Measurements from ENCODE around the gene LMO7. TPM values are rescaled to one million over a fixed set of nuclear protein-coding genes. Genes with fewer than 3 reads are reported as not detected.

The LMO7 gene
- total and polyA plus RNA-seq, 2 of the 13 experiments (the other 11 are each of a cell fraction or from before 2014, with no cell fraction given): 34.0 to 121 TPM

DNA sequence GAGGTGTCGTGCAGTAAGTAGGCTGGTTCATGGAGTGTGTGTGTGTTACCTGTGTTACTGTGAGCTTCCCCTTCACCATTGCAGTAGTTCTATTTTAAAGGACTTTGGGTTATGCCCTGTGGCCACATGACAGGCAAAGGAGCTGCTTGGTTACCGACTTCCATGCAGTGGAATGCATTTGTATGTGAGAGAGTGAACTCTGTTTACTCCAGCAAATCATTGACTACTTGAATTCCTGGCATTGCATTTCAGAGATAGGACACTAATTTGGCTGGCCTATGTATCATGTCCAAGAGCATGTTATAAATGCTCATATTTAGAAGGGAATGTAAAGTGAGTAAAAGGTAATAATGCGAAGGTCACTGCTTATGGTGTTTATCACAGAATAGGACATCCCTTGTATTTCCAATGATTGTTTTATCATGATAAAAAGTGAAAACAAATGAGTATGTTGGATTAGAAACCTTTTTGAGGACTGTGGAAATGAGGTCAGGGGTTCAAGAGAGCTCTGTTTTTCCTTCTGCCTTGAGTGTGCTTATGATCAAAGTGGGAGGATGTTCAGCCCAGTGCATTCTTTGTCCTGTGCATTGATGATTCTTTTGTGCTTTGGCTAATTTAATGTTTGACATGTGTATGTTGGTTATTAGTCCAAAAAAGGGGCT is 156.5 kb downstream of the LMO7 start:
- DNase-seq (ENCODE audit: low spot score): peak; percentile 95
- ChIA-PET CTCF (ENCODE audit: low intra/inter-chr PET ratio, low total read pairs) (no interaction called here), POLR2A (interaction anchor here (0.7 to 6.7 kb wide), 5 partner anchors 9 to 158 kb away, joined by 3 to 78 read pairs (median 3); no protein-coding TSS in a partner anchor)
- Histone ChIP-seq H3K4me1 (ENCODE audit: insufficient read depth, low read length) (peaks cover 79% of the 10 kb centered on the region), H3K27ac (ENCODE audit: extremely low read length, insufficient read depth, low read length) (peak overlapping the region; percentile 86), H3K27me3 (ENCODE audit: control insufficient read depth in 1 of 2, insufficient read depth in 2 of 2, low read length in 2 of 2) (no peaks in the 10 kb centered on the region), H3K9me3 (ENCODE audit: low read length) (no peaks in the 10 kb centered on the region), H3K4me3 (replicated peaks in 1 of 3; ENCODE audit: insufficient read depth in 1 of 3, low read depth in 2 of 3, low read length in 3 of 3) (peak overlapping the region in 1 of 3 experiments; percentile 42; a peak in 1 of 6 replicates), H4K20me1 (ENCODE audit: insufficient read depth, low read length) (no peaks in the 10 kb centered on the region), H2AFZ (ENCODE audit: low read length) (no peak overlapping the region), H3K36me3 (replicated peaks in 1 of 2; ENCODE audit: control insufficient read depth in 1 of 2, insufficient read depth in 2 of 2, low read length in 2 of 2) (peaks cover 2 to 26% of the 10 kb centered on the region in 2 experiments), H3K9ac (ENCODE audit: insufficient read depth, low read depth, low read length) (peak overlapping the region; percentile 65), H3K4me2 (ENCODE audit: low read depth, low read length) (peak overlapping the region; percentile 62), H3K79me2 (ENCODE audit: insufficient read depth, low read length) (peaks cover 80% of the 10 kb centered on the region)
- peak; percentile 98 for ATAC-seq
- in situ Hi-C loops (cut with HindIII; ENCODE audit: extremely low pct_ligation_motif_present, low pct_unique_long_range_greater_than_20kb): loop anchor here (10.0 kb wide), 1 partner anchor 98 kb away; no protein-coding TSS in a partner anchor
- intact Hi-C loops (cut with micrococcal nuclease; ENCODE audit: unreplicated experiment): loop anchor here (1.0 to 5.0 kb wide), 2 partner anchors 32 to 95 kb away; no protein-coding TSS in a partner anchor
- BruUV-seq (replicated peaks): no TSS peak
- peak; percentile 98 for FAIRE-seq
- 1% methylated on average over 3 of the region's 3 CpGs for WGBS (ENCODE audit: low lambda C conversion rate)
- TF ChIP-seq ZNF772 (CRISPR knock-in tag; IDR thresholded peaks at IDR 0.05) (0 out of 2 replicates have a peak, but pooled peaks have one; percentile 49), EP300 (IDR thresholded peaks at IDR 0.05; ENCODE audit: low read depth in 2 of 2, low read length in 2 of 2) (peak; percentile 44 to 71; a peak in 3 of 4 replicates), EP300 (CRISPR knock-in tag; IDR thresholded peaks at IDR 0.05; ENCODE audit: borderline replicate concordance) (peak; percentile 57; the same call in 1 of the 2 replicates), GATAD2A (CRISPR knock-in tag; IDR thresholded peaks at IDR 0.05) (peak; percentile 85), ZMYM4 (CRISPR knock-in tag; IDR thresholded peaks at IDR 0.05) (peak; percentile 62), HNF4G (IDR thresholded peaks at IDR 0.05; ENCODE audit: borderline replicate concordance, low read depth, low read length) (peak; percentile 41; the same call in 1 of the 2 replicates), HNF4G (CRISPR knock-in tag; IDR thresholded peaks at IDR 0.05; ENCODE audit: borderline replicate concordance, low read depth) (no peak)
- TF ChIP-seq, protein P1, sequence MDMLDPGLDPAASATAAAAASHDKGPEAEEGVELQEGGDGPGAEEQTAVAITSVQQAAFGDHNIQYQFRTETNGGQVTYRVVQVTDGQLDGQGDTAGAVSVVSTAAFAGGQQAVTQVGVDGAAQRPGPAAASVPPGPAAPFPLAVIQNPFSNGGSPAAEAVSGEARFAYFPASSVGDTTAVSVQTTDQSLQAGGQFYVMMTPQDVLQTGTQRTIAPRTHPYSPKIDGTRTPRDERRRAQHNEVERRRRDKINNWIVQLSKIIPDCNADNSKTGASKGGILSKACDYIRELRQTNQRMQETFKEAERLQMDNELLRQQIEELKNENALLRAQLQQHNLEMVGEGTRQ (IDR thresholded peaks at IDR 0.05; ENCODE audit: low read depth, low read length): peak; percentile 63; the same call in 1 of the 2 replicates
- TF ChIP-seq, protein P1 (CRISPR knock-in tag; IDR thresholded peaks at IDR 0.05; ENCODE audit: borderline replicate concordance): peak; percentile 71; the same call in 1 of the 2 replicates
- TF ChIP-seq, protein P2, sequence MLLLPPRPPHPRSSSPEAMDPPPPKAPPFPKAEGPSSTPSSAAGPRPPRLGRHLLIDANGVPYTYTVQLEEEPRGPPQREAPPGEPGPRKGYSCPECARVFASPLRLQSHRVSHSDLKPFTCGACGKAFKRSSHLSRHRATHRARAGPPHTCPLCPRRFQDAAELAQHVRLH (CRISPR knock-in tag; IDR thresholded peaks at IDR 0.05; ENCODE audit: borderline replicate concordance, low read depth): 0 out of 2 replicates have a peak, but pooled peaks have one; percentile 27
- TF ChIP-seq, protein P3, sequence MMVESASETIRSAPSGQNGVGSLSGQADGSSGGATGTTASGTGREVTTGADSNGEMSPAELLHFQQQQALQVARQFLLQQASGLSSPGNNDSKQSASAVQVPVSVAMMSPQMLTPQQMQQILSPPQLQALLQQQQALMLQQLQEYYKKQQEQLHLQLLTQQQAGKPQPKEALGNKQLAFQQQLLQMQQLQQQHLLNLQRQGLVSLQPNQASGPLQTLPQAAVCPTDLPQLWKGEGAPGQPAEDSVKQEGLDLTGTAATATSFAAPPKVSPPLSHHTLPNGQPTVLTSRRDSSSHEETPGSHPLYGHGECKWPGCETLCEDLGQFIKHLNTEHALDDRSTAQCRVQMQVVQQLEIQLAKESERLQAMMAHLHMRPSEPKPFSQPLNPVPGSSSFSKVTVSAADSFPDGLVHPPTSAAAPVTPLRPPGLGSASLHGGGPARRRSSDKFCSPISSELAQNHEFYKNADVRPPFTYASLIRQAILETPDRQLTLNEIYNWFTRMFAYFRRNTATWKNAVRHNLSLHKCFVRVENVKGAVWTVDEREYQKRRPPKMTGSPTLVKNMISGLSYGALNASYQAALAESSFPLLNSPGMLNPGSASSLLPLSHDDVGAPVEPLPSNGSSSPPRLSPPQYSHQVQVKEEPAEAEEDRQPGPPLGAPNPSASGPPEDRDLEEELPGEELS (CRISPR knock-in tag; IDR thresholded peaks at IDR 0.05): peak; percentile 93
- TF ChIP-seq, protein P4, sequence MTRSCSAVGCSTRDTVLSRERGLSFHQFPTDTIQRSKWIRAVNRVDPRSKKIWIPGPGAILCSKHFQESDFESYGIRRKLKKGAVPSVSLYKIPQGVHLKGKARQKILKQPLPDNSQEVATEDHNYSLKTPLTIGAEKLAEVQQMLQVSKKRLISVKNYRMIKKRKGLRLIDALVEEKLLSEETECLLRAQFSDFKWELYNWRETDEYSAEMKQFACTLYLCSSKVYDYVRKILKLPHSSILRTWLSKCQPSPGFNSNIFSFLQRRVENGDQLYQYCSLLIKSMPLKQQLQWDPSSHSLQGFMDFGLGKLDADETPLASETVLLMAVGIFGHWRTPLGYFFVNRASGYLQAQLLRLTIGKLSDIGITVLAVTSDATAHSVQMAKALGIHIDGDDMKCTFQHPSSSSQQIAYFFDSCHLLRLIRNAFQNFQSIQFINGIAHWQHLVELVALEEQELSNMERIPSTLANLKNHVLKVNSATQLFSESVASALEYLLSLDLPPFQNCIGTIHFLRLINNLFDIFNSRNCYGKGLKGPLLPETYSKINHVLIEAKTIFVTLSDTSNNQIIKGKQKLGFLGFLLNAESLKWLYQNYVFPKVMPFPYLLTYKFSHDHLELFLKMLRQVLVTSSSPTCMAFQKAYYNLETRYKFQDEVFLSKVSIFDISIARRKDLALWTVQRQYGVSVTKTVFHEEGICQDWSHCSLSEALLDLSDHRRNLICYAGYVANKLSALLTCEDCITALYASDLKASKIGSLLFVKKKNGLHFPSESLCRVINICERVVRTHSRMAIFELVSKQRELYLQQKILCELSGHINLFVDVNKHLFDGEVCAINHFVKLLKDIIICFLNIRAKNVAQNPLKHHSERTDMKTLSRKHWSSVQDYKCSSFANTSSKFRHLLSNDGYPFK (CRISPR knock-in tag; IDR thresholded peaks at IDR 0.05; ENCODE audit: borderline replicate concordance): no peak
- TF ChIP-seq, protein P5, sequence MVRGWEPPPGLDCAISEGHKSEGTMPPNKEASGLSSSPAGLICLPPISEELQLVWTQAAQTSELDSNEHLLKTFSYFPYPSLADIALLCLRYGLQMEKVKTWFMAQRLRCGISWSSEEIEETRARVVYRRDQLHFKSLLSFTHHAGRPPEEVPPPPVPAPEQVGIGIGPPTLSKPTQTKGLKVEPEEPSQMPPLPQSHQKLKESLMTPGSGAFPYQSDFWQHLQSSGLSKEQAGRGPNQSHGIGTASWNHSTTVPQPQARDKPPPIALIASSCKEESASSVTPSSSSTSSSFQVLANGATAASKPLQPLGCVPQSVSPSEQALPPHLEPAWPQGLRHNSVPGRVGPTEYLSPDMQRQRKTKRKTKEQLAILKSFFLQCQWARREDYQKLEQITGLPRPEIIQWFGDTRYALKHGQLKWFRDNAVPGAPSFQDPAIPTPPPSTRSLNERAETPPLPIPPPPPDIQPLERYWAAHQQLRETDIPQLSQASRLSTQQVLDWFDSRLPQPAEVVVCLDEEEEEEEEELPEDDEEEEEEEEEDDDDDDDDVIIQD (CRISPR knock-in tag; IDR thresholded peaks at IDR 0.05; ENCODE audit: low read depth): peak; percentile 86

Data from HepG2 (cell line).